Osteoblast (primary cell): ENCODE data around the gene FBXL12. TPM values are rescaled to one million over a fixed set of nuclear protein-coding genes. Genes with fewer than 3 reads are reported as not detected.

ENCODE experiments used
- DNase-seq: peaks from one replicate; pipeline ENCODE4 v3.0.0; 2011; ENCODE audit warnings: low spot score, mixed read lengths; ENCODE audit not compliant: insufficient read length; ENCODE audit errors: missing footprints
- H2AFZ ChIP-seq: 2 replicates; pipeline ENCODE4 v1.6.0; 2011; ENCODE audit warnings: mild to moderate bottlenecking, low read length
- H3K27ac ChIP-seq: 2 replicates; pipeline ENCODE4 v1.5.1; 2011; ENCODE audit warnings: mild to moderate bottlenecking, low read depth, low read length, moderate library complexity
- H3K27me3 ChIP-seq: 2 replicates; pipeline ENCODE4 v1.6.0; 2012; ENCODE audit warnings: mild to moderate bottlenecking, control low read depth, inconsistent platforms, low read length, moderate library complexity; ENCODE audit not compliant: insufficient read depth
- H3K36me3 ChIP-seq: 2 replicates; pipeline ENCODE4 v1.5.1; 2011; ENCODE audit warnings: mild to moderate bottlenecking, low read length, control low read depth, moderate library complexity; ENCODE audit not compliant: insufficient read depth
- H3K4me1 ChIP-seq: 2 replicates; pipeline ENCODE4 v1.5.1; 2011; ENCODE audit warnings: mild to moderate bottlenecking, low read length, control low read depth, moderate library complexity; ENCODE audit not compliant: insufficient read depth
- H3K4me2 ChIP-seq: 2 replicates; pipeline ENCODE4 v1.6.0; 2011; ENCODE audit warnings: mild to moderate bottlenecking, low read length; ENCODE audit not compliant: insufficient read depth
- H3K4me3 ChIP-seq: fragments of 200-600 bp; sonication (generic); 3 replicates; pipeline ENCODE4 v1.5.1; 2012; ENCODE audit warnings: mild to moderate bottlenecking, low read length, inconsistent platforms; ENCODE audit not compliant: insufficient read depth
- H3K79me2 ChIP-seq: 2 replicates; pipeline ENCODE4 v1.6.0; 2012; ENCODE audit warnings: mild to moderate bottlenecking, low read length, control low read depth, inconsistent platforms; ENCODE audit not compliant: insufficient read depth
- H3K9me3 ChIP-seq: 2 replicates; pipeline ENCODE4 v1.5.1; 2011; ENCODE audit warnings: low read depth, low read length, control low read depth
- H4K20me1 ChIP-seq: 2 replicates; pipeline ENCODE4 v1.6.0; 2012; ENCODE audit warnings: mild to moderate bottlenecking, low read length, control low read depth; ENCODE audit not compliant: insufficient read depth
- total RNA-seq: library from RNA; depleted of rRNA; stranded (reverse); fragments of >200 nt; gene quantifications from 2 replicates; pipeline ENCODE4 v1.2.3, GENCODE V29; 2012
- TF ChIP-seq, protein P1 (sequence below): IDR thresholded peaks from 2 replicates; pipeline ENCODE4 v1.5.1; 2011; ENCODE audit warnings: mild to moderate bottlenecking, low read depth, low read length, moderate library complexity; ENCODE audit errors: extremely low read depth

FBXL12 gene
- total RNA-seq, 1 donor: 23.9 TPM

DNA sequence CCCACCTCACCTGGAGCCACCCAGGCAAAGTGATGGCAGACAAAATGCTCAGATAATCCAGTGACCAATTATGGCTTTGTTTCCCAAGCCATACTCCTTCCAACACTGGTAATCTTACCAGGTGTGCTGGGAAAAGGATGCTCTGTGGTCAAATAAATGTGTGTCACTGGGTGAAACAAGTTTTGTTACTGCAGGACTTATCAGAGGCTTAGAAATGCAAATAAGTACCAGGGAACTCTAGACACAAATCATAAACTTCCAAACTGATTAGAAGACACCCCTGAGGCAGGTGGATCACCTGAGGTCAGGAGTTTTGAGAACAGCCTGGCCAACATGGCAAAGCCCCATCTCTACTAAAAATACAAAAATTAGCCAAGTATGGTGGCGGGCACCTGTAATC lies 42.6 kb upstream of the FBXL12 start:
- Histone ChIP-seq H3K4me2 (no peak overlapping the region), H3K4me3 (no peak overlapping the region), H3K27ac (no peak overlapping the region), H4K20me1 (no peaks in the 10 kb centered on the region), H3K27me3 (no peaks in the 10 kb centered on the region), H3K79me2 (no peaks in the 10 kb centered on the region), H2AFZ (no peak overlapping the region), H3K4me1 (no peaks in the 10 kb centered on the region), H3K9me3 (no peaks in the 10 kb centered on the region), H3K36me3 (no peaks in the 10 kb centered on the region)
- TF ChIP-seq, protein P1, sequence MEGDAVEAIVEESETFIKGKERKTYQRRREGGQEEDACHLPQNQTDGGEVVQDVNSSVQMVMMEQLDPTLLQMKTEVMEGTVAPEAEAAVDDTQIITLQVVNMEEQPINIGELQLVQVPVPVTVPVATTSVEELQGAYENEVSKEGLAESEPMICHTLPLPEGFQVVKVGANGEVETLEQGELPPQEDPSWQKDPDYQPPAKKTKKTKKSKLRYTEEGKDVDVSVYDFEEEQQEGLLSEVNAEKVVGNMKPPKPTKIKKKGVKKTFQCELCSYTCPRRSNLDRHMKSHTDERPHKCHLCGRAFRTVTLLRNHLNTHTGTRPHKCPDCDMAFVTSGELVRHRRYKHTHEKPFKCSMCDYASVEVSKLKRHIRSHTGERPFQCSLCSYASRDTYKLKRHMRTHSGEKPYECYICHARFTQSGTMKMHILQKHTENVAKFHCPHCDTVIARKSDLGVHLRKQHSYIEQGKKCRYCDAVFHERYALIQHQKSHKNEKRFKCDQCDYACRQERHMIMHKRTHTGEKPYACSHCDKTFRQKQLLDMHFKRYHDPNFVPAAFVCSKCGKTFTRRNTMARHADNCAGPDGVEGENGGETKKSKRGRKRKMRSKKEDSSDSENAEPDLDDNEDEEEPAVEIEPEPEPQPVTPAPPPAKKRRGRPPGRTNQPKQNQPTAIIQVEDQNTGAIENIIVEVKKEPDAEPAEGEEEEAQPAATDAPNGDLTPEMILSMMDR: no peak
- DNase-seq: no peak

DNA sequence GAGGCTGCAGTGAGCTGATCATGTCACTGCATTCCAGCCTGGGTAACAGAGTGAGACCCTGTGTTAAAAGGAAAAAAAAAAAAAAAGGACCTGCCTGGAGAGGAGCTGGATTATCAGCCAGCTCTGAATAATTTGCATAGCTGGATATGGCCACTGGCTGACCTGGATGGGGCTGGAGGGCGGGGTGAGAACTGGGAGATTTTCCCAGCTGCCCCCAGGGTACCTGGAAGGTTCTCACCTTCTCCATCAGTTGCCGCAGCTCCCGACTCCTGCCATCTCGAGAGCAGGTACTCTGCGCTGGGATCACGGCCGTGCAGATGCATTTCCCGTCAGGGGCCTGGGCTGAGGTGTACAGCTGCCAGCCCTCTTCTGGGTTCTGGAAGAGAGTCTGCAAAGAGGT lies 41.5 kb upstream of the FBXL12 start:
- TF ChIP-seq, protein P1: no peak
- Histone ChIP-seq H3K27ac (no peak overlapping the region), H2AFZ (no peak overlapping the region), H3K4me2 (no peak overlapping the region), H3K27me3 (no peaks in the 10 kb centered on the region), H3K36me3 (no peaks in the 10 kb centered on the region), H3K9me3 (no peaks in the 10 kb centered on the region), H3K4me3 (no peak overlapping the region), H4K20me1 (no peaks in the 10 kb centered on the region), H3K4me1 (no peaks in the 10 kb centered on the region), H3K79me2 (no peaks in the 10 kb centered on the region)
- no peak for DNase-seq

DNA sequence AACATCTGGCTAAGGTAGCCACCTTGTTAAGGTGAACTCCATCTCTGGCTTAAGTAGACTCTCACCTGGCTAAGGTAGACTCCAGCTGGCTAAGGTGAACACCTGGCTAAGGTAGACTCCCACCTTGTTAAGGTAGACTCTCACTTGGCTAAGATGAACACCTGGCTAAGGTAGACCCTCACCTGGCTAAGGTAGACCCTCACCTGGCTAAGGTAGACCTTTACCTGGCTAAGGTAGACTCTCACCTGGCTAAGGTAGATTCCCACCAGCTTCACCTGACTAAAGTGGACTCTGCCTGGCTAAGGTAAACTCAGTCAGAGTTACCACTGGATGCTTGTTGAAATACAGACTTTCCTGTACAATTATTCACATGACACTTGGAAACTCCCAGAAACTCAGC lies 39.9 kb upstream of the FBXL12 start:
- Histone ChIP-seq H3K4me2 (no peak overlapping the region), H3K27ac (no peak overlapping the region), H3K4me1 (no peaks in the 10 kb centered on the region), H3K79me2 (no peaks in the 10 kb centered on the region), H4K20me1 (no peaks in the 10 kb centered on the region), H3K9me3 (no peaks in the 10 kb centered on the region), H3K27me3 (no peaks in the 10 kb centered on the region), H3K36me3 (no peaks in the 10 kb centered on the region), H2AFZ (no peak overlapping the region), H3K4me3 (no peak overlapping the region)
- DNase-seq: no peak
- TF ChIP-seq, protein P1: no peak

DNA sequence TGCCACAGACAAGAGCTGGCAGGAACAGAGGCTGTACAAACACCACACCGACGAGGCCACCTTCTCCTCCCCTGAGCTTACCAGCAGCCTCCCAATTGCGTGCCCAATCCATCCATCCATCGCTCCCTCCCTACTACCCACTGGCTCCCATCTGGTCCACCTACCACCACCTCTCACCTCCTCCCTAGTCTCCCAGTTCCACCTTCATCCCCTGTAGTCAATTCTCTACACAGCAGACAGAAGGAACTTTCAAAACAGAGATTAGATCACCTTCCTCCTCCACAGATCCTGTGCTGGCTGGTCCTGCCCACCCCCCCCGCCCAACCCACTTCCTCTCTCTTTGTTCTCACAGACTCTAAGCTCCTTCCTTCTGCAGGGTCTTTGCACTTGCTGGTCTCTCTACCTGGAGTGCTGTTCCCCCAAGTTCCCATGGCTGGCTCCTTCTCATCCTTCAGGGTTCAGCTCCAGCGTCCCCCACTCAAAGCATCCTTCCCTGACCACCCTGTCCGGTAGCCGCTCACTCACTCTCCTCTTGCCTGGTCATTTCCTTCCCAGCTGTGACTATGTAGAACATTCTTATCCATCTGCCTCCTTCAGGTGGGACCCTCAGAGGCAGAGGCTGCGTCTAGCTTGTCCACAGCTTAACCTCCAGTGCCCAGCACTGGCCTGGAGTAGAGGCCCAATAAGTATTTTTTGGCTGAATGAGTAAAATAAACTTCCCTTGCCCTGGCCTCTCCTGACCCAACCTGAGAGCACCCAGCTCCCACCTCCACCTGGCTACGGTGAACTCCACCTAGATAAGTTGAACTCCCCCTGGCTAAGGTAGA lies 39.3 kb upstream of the FBXL12 start:
- peak; percentile 78 for DNase-seq

More for the DNA sequence above, 39.3 kb upstream of the FBXL12 start:
- Histone ChIP-seq H2AFZ (no peak overlapping the region), H3K36me3 (no peaks in the 10 kb centered on the region), H3K27ac (no peak overlapping the region), H3K27me3 (no peaks in the 10 kb centered on the region), H3K79me2 (no peaks in the 10 kb centered on the region), H3K4me3 (no peak overlapping the region), H3K9me3 (no peaks in the 10 kb centered on the region), H3K4me2 (no peak overlapping the region), H3K4me1 (no peaks in the 10 kb centered on the region), H4K20me1 (no peaks in the 10 kb centered on the region)
- TF ChIP-seq, protein P1: no peak
